Measurements from ENCODE around the gene MLLT11.
"Not testable (repeated sequence)": the region's sequence is repeated elsewhere in the genome, so short reads cannot be mapped to it uniquely, and the experiment has no call there.

MLLT11 gene

GRCh38 chr1:151085953-151086559 is 25.9 kb downstream of the MLLT11 start:
- DNase-seq (ENCODE audit: low read depth), result no peak
- no peak overlapping the region for H3K4me3 ChIP-seq (ENCODE audit: low read depth, low read length)
- TF ChIP-seq CTCF (IDR thresholded peaks at IDR 0.05; ENCODE audit: control insufficient read depth, extremely low read depth, insufficient read depth), result no peak

- not testable (repeated sequence) for H3K4me3 ChIP-seq (ENCODE audit: low read depth, low read length)
Observed at GRCh38 chr1:151097426-151097825, 37.2 kb downstream of the MLLT11 start.

DNA sequence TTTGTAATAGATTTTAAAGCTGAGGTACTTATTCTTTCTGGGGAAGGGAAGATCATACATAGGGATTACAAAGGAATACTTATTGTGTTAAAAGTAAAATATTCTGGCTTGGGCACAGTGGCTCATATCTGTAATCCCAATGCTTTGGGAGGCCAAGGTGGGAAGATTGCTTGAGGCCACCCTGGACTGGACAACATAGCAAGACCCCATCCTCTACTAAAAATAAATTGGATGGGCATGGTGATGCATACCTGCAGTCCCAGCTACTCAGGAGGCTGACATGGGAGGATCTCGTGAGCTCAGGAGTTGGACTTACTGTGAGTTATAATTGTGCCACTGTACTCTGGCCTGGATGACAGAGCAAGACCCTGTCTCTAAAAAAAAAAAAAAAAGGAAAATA is 37.9 kb downstream of the MLLT11 start:
- no peak for TF ChIP-seq CTCF (IDR thresholded peaks at IDR 0.05; ENCODE audit: control insufficient read depth, extremely low read depth, insufficient read depth)
- no peak for DNase-seq (ENCODE audit: low read depth)
- H3K4me3 ChIP-seq (ENCODE audit: low read depth, low read length), result no peak overlapping the region

More at GRCh38 chr1:151097426-151097825, 37.2 kb downstream of the MLLT11 start:
- not testable (repeated sequence) for DNase-seq (ENCODE audit: low read depth)

DNA sequence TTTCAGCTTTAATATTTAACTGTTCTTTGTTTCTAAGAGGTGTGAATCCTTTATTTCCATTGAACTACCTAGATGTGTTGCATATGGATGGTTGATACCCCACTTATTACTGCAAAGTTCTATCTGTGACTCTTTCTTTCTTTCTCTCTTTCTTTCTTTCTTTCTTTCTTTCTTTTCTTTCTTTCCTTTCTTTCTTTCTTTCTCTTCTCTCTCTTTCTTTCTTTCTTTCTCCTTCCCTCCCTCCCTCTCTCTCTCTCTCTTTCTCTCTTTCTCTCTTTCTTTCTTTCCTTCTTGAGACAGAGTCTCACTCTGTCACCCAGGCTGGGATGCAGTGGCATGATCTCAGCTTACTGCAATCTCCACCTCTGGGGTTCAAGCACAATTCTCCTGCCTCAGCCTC is 44.4 kb downstream of the MLLT11 start:
- no peak overlapping the region for H3K4me3 ChIP-seq (ENCODE audit: low read depth, low read length)
- no peak for DNase-seq (ENCODE audit: low read depth)
- TF ChIP-seq CTCF (IDR thresholded peaks at IDR 0.05; ENCODE audit: control insufficient read depth, extremely low read depth, insufficient read depth), result no peak

DNA sequence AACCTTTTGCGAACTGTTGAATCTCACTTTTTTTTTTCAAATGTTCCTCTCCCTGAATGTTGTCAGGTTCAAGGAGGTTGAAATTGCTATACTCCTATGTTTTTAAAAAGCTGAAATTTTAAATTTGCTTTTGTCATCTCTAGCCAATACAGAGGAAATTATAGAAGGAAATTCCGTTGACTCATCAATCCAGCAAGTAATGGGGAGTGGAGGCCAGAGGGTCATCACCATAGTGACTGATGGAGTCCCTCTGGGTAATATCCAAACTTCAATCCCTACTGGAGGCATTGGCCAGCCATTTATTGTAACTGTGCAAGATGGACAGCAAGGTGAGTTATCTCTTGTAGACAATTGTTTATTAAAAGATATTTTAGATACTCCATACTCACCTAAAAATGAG is 46.7 kb downstream of the MLLT11 start:
- TF ChIP-seq CTCF (IDR thresholded peaks at IDR 0.05; ENCODE audit: control insufficient read depth, extremely low read depth, insufficient read depth), result no peak

DNA sequence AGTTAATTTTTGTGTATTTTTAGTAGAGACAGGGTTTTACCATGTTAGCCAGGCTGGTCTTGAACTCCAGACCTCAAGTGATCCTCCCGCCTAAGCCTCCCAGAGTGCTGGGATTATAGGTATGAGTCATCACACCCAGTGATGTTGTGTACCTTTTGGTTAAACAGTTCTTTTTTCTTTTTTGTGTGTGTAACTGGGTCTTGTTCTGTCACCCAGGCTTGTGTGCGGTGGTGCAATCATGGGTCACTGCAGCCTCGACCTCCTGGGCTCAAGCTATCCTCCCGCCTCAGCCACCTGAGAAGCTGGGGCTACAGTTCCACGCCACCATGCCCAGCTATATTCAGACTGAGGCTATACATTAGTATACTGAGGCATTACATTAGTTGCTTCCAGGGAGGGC is 48.1 kb downstream of the MLLT11 start:
- no peak overlapping the region for H3K4me3 ChIP-seq (ENCODE audit: low read depth, low read length)
- TF ChIP-seq CTCF (IDR thresholded peaks at IDR 0.05; ENCODE audit: control insufficient read depth, extremely low read depth, insufficient read depth), result no peak
- no peak for DNase-seq (ENCODE audit: low read depth)

More for the DNA sequence above, 46.7 kb downstream of the MLLT11 start:
- DNase-seq (ENCODE audit: low read depth), result no peak
- H3K4me3 ChIP-seq (ENCODE audit: low read depth, low read length), result no peak overlapping the region

GRCh38 chr1:151113877-151114276 is 53.7 kb downstream of the MLLT11 start:
- no peak for TF ChIP-seq CTCF (IDR thresholded peaks at IDR 0.05; ENCODE audit: control insufficient read depth, extremely low read depth, insufficient read depth)
- DNase-seq (ENCODE audit: low read depth), result no peak
- H3K4me3 ChIP-seq (ENCODE audit: low read depth, low read length), result no peak overlapping the region

Data from LNCaP clone FGC (cell line).